Measurements from ENCODE around the gene UPP2. TPM values are rescaled to one million over a fixed set of nuclear protein-coding genes. Genes with fewer than 3 reads are reported as not detected.

Gene UPP2
- total and polyA plus RNA-seq, 2 of the 8 experiments (the other 6 are each of a cell fraction or from before 2014, with no cell fraction given): not detected

DNA sequence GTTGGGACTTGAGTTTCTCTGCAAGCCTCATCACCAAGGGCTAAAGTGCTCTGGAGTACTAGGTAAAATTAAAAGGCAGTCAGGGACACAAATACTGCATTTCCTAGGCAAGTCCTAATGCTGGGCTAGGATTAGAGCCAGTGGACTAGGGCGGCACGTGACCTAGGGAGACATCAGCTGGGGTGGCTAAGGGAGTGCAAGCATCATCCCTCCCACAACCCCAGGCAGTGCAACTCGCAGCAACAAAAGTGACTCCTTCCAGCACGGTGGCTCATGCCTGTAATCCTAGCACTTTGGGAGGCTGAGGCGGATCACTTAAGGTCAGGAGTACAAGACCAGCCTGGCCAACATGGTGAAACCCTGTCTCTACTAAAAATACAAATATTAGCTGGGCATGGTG is 30.7 kb upstream of the UPP2 start (continued):
- TF ChIP-seq SIX5 (IDR thresholded peaks at IDR 0.05; ENCODE audit: low read depth, low read length): no peak
- TF ChIP-seq CHD1 (IDR thresholded peaks at IDR 0.05; ENCODE audit: low read depth, low read length): no peak
- TF ChIP-seq SIN3A (conservative IDR thresholded peaks at IDR 0.05 in 1 of 2, IDR thresholded peaks at IDR 0.05 in 1 of 2; ENCODE audit: low read depth in 1 of 2, low read length in 2 of 2): no peak
- no peak for TF ChIP-seq CHD2 (IDR thresholded peaks at IDR 0.05; ENCODE audit: low read length)
- TF ChIP-seq RNF2 (IDR thresholded peaks at IDR 0.05; ENCODE audit: borderline replicate concordance, low read depth, low read length, missing control alignments, poor library complexity, severe bottlenecking): no peak
- TF ChIP-seq BACH1 (IDR thresholded peaks at IDR 0.05; ENCODE audit: low read length): no peak
- TF ChIP-seq, protein P1, sequence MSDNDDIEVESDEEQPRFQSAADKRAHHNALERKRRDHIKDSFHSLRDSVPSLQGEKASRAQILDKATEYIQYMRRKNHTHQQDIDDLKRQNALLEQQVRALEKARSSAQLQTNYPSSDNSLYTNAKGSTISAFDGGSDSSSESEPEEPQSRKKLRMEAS (IDR thresholded peaks at IDR 0.05): no peak
- no peak for TF ChIP-seq CBX5 (IDR thresholded peaks at IDR 0.05; ENCODE audit: low read depth, low read length)
